ENCODE measurements around the gene OR2W3.

OR2W3 gene

GRCh38 chr1:247883346-247883745, 12.0 kb upstream of the OR2W3 start:
- peaks cover 76% of the 10 kb centered on the region for H3K9me3 ChIP-seq (ENCODE audit: insufficient read depth, low read depth, low read length)
- WGBS, result 81% methylated on average over 9 of the region's 9 CpGs
- no peak overlapping the region for H3K27ac ChIP-seq (ENCODE audit: low read depth, low read length)
- no peaks in the 10 kb centered on the region for H3K27me3 ChIP-seq (ENCODE audit: insufficient read depth, low read length)
- H3K9ac ChIP-seq (ENCODE audit: low read depth, low read length), result no peak overlapping the region
- H3K36me3 ChIP-seq (ENCODE audit: insufficient read depth, low read length), result no peaks in the 10 kb centered on the region
- H3K4me1 ChIP-seq (ENCODE audit: insufficient read depth, low read length), result no peaks in the 10 kb centered on the region
- no peak overlapping the region for H3K4me3 ChIP-seq (ENCODE audit: low read length)

- Histone ChIP-seq H3K9me3 (ENCODE audit: insufficient read depth, low read depth, low read length) (peaks cover 60% of the 10 kb centered on the region), H3K27me3 (ENCODE audit: insufficient read depth, low read length) (no peaks in the 10 kb centered on the region), H3K4me3 (ENCODE audit: low read length) (no peak overlapping the region), H3K27ac (ENCODE audit: low read depth, low read length) (no peak overlapping the region), H3K4me1 (ENCODE audit: insufficient read depth, low read length) (no peaks in the 10 kb centered on the region), H3K9ac (ENCODE audit: low read depth, low read length) (no peak overlapping the region), H3K36me3 (ENCODE audit: insufficient read depth, low read length) (no peaks in the 10 kb centered on the region)
- WGBS, result 85% methylated on average over 9 of the region's 10 CpGs
Observed at GRCh38 chr1:247884797-247885413, 10.5 kb upstream of the OR2W3 start.

- no peaks in the 10 kb centered on the region for H3K36me3 ChIP-seq (ENCODE audit: insufficient read depth, low read length)
- WGBS, result 80% methylated on average over 14 of the region's 14 CpGs
- no peaks in the 10 kb centered on the region for H3K27me3 ChIP-seq (ENCODE audit: insufficient read depth, low read length)
Observed at GRCh38 chr1:247895976-247896375, 589 bp downstream of the OR2W3 start.

GRCh38 chr1:247904122-247904521, 8.7 kb downstream of the OR2W3 start:
- Histone ChIP-seq H3K4me1 (ENCODE audit: insufficient read depth, low read length) (no peaks in the 10 kb centered on the region), H3K9me3 (ENCODE audit: insufficient read depth, low read depth, low read length) (peaks cover 54% of the 10 kb centered on the region), H3K9ac (ENCODE audit: low read depth, low read length) (no peak overlapping the region), H3K27ac (ENCODE audit: low read depth, low read length) (no peak overlapping the region), H3K4me3 (ENCODE audit: low read length) (no peak overlapping the region), H3K36me3 (ENCODE audit: insufficient read depth, low read length) (no peaks in the 10 kb centered on the region), H3K27me3 (ENCODE audit: insufficient read depth, low read length) (no peaks in the 10 kb centered on the region)
- 74% methylated on average over 6 of the region's 6 CpGs for WGBS

More at GRCh38 chr1:247895976-247896375, 589 bp downstream of the OR2W3 start:
- no peak overlapping the region for H3K4me3 ChIP-seq (ENCODE audit: low read length)
- H3K4me1 ChIP-seq (ENCODE audit: insufficient read depth, low read length), result no peaks in the 10 kb centered on the region
- no peak overlapping the region for H3K27ac ChIP-seq (ENCODE audit: low read depth, low read length)
- H3K9me3 ChIP-seq (ENCODE audit: insufficient read depth, low read depth, low read length), result peaks cover 48% of the 10 kb centered on the region
- no peak overlapping the region for H3K9ac ChIP-seq (ENCODE audit: low read depth, low read length)

- Histone ChIP-seq H3K27me3 (ENCODE audit: insufficient read depth, low read length) (no peaks in the 10 kb centered on the region), H3K4me1 (ENCODE audit: insufficient read depth, low read length) (no peaks in the 10 kb centered on the region), H3K9ac (ENCODE audit: low read depth, low read length) (no peak overlapping the region), H3K36me3 (ENCODE audit: insufficient read depth, low read length) (no peaks in the 10 kb centered on the region), H3K27ac (ENCODE audit: low read depth, low read length) (no peak overlapping the region), H3K9me3 (ENCODE audit: insufficient read depth, low read depth, low read length) (peaks cover 55% of the 10 kb centered on the region), H3K4me3 (ENCODE audit: low read length) (no peak overlapping the region)
- 92% methylated on average over 13 of the region's 13 CpGs for WGBS
Observed at GRCh38 chr1:247905181-247905580, 9.8 kb downstream of the OR2W3 start.

- no peak overlapping the region for H3K9ac ChIP-seq (ENCODE audit: low read depth, low read length)
- no peak overlapping the region for H3K27ac ChIP-seq (ENCODE audit: low read depth, low read length)
- H3K36me3 ChIP-seq (ENCODE audit: insufficient read depth, low read length), result no peaks in the 10 kb centered on the region
- WGBS, result 62% methylated on average over 9 of the region's 9 CpGs
- H3K4me3 ChIP-seq (ENCODE audit: low read length), result no peak overlapping the region
- H3K27me3 ChIP-seq (ENCODE audit: insufficient read depth, low read length), result no peaks in the 10 kb centered on the region
- H3K4me1 ChIP-seq (ENCODE audit: insufficient read depth, low read length), result no peaks in the 10 kb centered on the region
- peaks cover 59% of the 10 kb centered on the region for H3K9me3 ChIP-seq (ENCODE audit: insufficient read depth, low read depth, low read length)
Observed at GRCh38 chr1:247905910-247906503, 10.6 kb downstream of the OR2W3 start.

GRCh38 chr1:247906504-247907047, 11.2 kb downstream of the OR2W3 start:
- Histone ChIP-seq H3K4me3 (ENCODE audit: low read length) (no peak overlapping the region), H3K36me3 (ENCODE audit: insufficient read depth, low read length) (no peaks in the 10 kb centered on the region), H3K9me3 (ENCODE audit: insufficient read depth, low read depth, low read length) (peaks cover 59% of the 10 kb centered on the region), H3K9ac (ENCODE audit: low read depth, low read length) (no peak overlapping the region), H3K27me3 (ENCODE audit: insufficient read depth, low read length) (no peaks in the 10 kb centered on the region), H3K4me1 (ENCODE audit: insufficient read depth, low read length) (no peaks in the 10 kb centered on the region), H3K27ac (ENCODE audit: low read depth, low read length) (no peak overlapping the region)
- WGBS, result 98% methylated on average over 5 of the region's 7 CpGs

GRCh38 chr1:247908766-247909165, 13.4 kb downstream of the OR2W3 start:
- Histone ChIP-seq H3K27ac (ENCODE audit: low read depth, low read length) (no peak overlapping the region), H3K4me1 (ENCODE audit: insufficient read depth, low read length) (no peaks in the 10 kb centered on the region), H3K36me3 (ENCODE audit: insufficient read depth, low read length) (no peaks in the 10 kb centered on the region), H3K27me3 (ENCODE audit: insufficient read depth, low read length) (no peaks in the 10 kb centered on the region), H3K4me3 (ENCODE audit: low read length) (no peak overlapping the region), H3K9me3 (ENCODE audit: insufficient read depth, low read depth, low read length) (peaks cover 72% of the 10 kb centered on the region), H3K9ac (ENCODE audit: low read depth, low read length) (no peak overlapping the region)
- WGBS, result 88% methylated on average over 5 of the region's 5 CpGs

GRCh38 chr1:247913786-247914185, 18.4 kb downstream of the OR2W3 start:
- Histone ChIP-seq H3K4me1 (ENCODE audit: insufficient read depth, low read length) (no peaks in the 10 kb centered on the region), H3K9ac (ENCODE audit: low read depth, low read length) (no peak overlapping the region), H3K27ac (ENCODE audit: low read depth, low read length) (no peak overlapping the region), H3K4me3 (ENCODE audit: low read length) (no peak overlapping the region), H3K27me3 (ENCODE audit: insufficient read depth, low read length) (no peaks in the 10 kb centered on the region), H3K9me3 (ENCODE audit: insufficient read depth, low read depth, low read length) (peaks cover 88% of the 10 kb centered on the region), H3K36me3 (ENCODE audit: insufficient read depth, low read length) (no peaks in the 10 kb centered on the region)
- 48% methylated on average over 2 of the region's 2 CpGs for WGBS

- no peak overlapping the region for H3K4me3 ChIP-seq (ENCODE audit: low read length)
- H3K36me3 ChIP-seq (ENCODE audit: insufficient read depth, low read length), result no peaks in the 10 kb centered on the region
- H3K4me1 ChIP-seq (ENCODE audit: insufficient read depth, low read length), result no peaks in the 10 kb centered on the region
- 54% methylated on average over 4 of the region's 4 CpGs for WGBS
- no peak overlapping the region for H3K9ac ChIP-seq (ENCODE audit: low read depth, low read length)
- peaks cover 97% of the 10 kb centered on the region for H3K9me3 ChIP-seq (ENCODE audit: insufficient read depth, low read depth, low read length)
- no peak overlapping the region for H3K27ac ChIP-seq (ENCODE audit: low read depth, low read length)
- H3K27me3 ChIP-seq (ENCODE audit: insufficient read depth, low read length), result no peaks in the 10 kb centered on the region
Observed at GRCh38 chr1:247914941-247915662, 19.7 kb downstream of the OR2W3 start.

- no peaks in the 10 kb centered on the region for H3K36me3 ChIP-seq (ENCODE audit: insufficient read depth, low read length)
- no peaks in the 10 kb centered on the region for H3K27me3 ChIP-seq (ENCODE audit: insufficient read depth, low read length)
- peaks cover 91% of the 10 kb centered on the region for H3K9me3 ChIP-seq (ENCODE audit: insufficient read depth, low read depth, low read length)
- WGBS, result 90% methylated on average over 2 of the region's 2 CpGs
- no peaks in the 10 kb centered on the region for H3K4me1 ChIP-seq (ENCODE audit: insufficient read depth, low read length)
- no peak within 1 kb of the TSS for H3K9ac ChIP-seq (ENCODE audit: low read depth, low read length)
- no peak within 1 kb of the TSS for H3K4me3 ChIP-seq (ENCODE audit: low read length)
- no peak within 1 kb of the TSS for H3K27ac ChIP-seq (ENCODE audit: low read depth, low read length)
Observed at GRCh38 chr1:247919952-247920351, 24.6 kb downstream of the OR2W3 start, which contains the start of gene OR2T8. Gene OR2T8 (plus strand): TSS chr1:247920252. CDS start chr1:247921018, 766 bp downstream.

All from HUES64 (cell line).